ENCODE measurements around the gene CHRNB4. TPM values are rescaled to one million over a fixed set of nuclear protein-coding genes. Genes with fewer than 3 reads are reported as not detected.

CHRNB4 gene
- total and polyA plus RNA-seq, 7 donors = not detected

DNA sequence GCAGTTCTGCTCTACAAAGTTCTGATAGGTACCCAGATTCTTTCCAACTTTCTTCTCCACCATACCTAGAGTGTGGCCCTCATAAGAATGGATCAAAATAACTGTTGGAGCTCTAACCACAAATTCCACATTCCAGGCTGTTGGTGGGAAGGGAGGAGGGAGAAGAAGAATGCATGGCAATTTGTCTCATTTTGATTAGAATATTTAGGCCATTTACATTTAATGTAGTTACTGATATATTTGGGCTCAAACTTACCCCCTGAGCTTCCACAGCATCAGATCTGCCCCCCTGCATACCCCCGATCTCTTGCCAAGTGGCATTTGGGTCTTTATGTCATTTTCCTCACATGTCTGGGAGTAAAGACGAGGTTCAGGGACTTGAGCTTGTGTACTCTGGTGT, 7.7 kb downstream of the CHRNB4 start:
- Histone ChIP-seq H3K27me3 (ENCODE audit: insufficient read depth in 3 of 3, low read length in 2 of 3) (peaks cover 0 to 13% (median 4%) of the 10 kb centered on the region in 3 donors), H3K4me1 (no peaks in the 10 kb centered on the region), H3K9me3 (peaks cover 6% of the 10 kb centered on the region), H3K4me3 (no peak overlapping the region), H3K27ac (no peak overlapping the region), H3K36me3 (ENCODE audit: insufficient read depth in 1 of 2, low read depth in 1 of 2) (no peaks in the 10 kb centered on the region)
- ATAC-seq = no peak
- no peak for DNase-seq
- intact Hi-C loops (cut with DNase I) = no loop called here
- 94 to 100% (median 96%) methylated on average over 2 of the region's 2 CpGs for WGBS, 3 donors
- TF ChIP-seq, protein P1, sequence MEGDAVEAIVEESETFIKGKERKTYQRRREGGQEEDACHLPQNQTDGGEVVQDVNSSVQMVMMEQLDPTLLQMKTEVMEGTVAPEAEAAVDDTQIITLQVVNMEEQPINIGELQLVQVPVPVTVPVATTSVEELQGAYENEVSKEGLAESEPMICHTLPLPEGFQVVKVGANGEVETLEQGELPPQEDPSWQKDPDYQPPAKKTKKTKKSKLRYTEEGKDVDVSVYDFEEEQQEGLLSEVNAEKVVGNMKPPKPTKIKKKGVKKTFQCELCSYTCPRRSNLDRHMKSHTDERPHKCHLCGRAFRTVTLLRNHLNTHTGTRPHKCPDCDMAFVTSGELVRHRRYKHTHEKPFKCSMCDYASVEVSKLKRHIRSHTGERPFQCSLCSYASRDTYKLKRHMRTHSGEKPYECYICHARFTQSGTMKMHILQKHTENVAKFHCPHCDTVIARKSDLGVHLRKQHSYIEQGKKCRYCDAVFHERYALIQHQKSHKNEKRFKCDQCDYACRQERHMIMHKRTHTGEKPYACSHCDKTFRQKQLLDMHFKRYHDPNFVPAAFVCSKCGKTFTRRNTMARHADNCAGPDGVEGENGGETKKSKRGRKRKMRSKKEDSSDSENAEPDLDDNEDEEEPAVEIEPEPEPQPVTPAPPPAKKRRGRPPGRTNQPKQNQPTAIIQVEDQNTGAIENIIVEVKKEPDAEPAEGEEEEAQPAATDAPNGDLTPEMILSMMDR (IDR thresholded peaks at IDR 0.05) = no peak

DNA sequence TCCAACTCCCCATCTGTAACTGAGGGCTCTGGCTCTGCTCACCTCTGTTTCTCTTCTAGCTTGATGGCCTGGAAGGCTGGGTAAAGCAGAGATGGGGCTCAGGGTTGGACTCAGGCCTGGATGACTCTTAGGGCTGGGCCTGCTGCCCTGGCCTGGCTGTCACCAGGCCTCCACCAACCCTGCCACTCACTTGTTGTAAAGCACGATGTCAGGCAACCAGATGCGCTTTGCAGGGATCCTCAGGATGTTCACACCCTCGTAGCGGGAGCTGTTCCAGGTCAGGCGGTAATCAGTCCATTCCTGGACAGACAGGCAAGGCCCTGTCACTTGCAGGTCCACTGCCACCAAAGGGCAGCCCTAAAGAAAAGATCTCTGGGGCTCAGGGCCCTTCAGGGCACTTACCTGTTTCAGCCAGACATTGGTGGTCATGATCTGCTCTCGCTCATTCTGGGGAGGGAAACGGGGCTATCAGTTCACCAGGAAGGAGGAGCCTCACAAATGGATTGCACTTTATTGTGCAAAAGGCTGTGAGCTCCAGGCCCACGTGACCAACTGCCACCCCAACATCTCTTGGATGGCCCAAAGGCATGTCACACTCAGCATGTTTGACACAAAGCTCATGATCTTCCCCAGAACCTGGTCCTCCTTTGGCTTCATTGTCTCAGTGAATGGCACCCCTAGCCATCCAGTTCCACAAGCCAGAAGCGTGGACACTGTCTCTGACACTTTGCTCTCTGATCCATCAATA, 9.9 kb downstream of the CHRNB4 start:
- Histone ChIP-seq H3K4me3 (no peak overlapping the region), H3K27me3 (ENCODE audit: insufficient read depth in 3 of 3, low read length in 2 of 3) (peaks cover 0 to 20% (median 0%) of the 10 kb centered on the region in 3 donors), H3K36me3 (ENCODE audit: insufficient read depth in 1 of 2, low read depth in 1 of 2) (no peaks in the 10 kb centered on the region), H3K9me3 (peaks cover 6% of the 10 kb centered on the region), H3K4me1 (no peaks in the 10 kb centered on the region), H3K27ac (no peak overlapping the region)
- ATAC-seq = peak in 3 of 4 donors; percentile 43 to 84 (median 71)
- TF ChIP-seq, protein P1 (IDR thresholded peaks at IDR 0.05) = no peak
- DNase-seq = no peak
- intact Hi-C loops (cut with DNase I) = no loop called here
- WGBS, 3 donors = 63 to 69% (median 66%) methylated on average over 9 of the region's 9 CpGs

DNA sequence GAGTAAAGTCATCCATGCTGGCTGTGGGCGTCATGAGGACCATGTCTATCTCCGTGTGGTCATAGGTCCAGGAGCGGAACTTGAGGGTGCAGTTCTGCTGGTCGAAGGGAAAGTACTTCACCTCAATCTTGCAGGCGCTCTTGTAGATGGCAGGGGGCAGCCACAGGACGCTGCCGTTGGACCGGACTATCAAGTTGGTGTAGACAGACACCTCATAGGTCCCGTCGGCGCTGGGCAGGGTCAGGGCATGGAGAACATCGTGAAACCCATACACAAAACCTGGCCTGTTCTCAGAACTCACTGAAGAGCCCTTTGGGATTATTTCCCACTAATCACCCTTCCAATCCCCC, 11.3 kb downstream of the CHRNB4 start:
- ATAC-seq (no peak), DNase-seq (no peak)
- H3K27me3 ChIP-seq (ENCODE audit: insufficient read depth in 3 of 3, low read length in 2 of 3) = peaks cover 0 to 20% (median 0%) of the 10 kb centered on the region in 3 donors
- no peaks in the 10 kb centered on the region for H3K4me1 ChIP-seq
- no peak overlapping the region for H3K27ac ChIP-seq
- WGBS, 3 donors = 86 to 93% (median 90%) methylated on average over 12 of the region's 12 CpGs
- peaks cover 6% of the 10 kb centered on the region for H3K9me3 ChIP-seq
- TF ChIP-seq, protein P1 (IDR thresholded peaks at IDR 0.05) = no peak
- H3K36me3 ChIP-seq (ENCODE audit: insufficient read depth in 1 of 2, low read depth in 1 of 2) = no peaks in the 10 kb centered on the region
- H3K4me3 ChIP-seq = no peak overlapping the region
- intact Hi-C loops (cut with DNase I) = no loop called here

DNA sequence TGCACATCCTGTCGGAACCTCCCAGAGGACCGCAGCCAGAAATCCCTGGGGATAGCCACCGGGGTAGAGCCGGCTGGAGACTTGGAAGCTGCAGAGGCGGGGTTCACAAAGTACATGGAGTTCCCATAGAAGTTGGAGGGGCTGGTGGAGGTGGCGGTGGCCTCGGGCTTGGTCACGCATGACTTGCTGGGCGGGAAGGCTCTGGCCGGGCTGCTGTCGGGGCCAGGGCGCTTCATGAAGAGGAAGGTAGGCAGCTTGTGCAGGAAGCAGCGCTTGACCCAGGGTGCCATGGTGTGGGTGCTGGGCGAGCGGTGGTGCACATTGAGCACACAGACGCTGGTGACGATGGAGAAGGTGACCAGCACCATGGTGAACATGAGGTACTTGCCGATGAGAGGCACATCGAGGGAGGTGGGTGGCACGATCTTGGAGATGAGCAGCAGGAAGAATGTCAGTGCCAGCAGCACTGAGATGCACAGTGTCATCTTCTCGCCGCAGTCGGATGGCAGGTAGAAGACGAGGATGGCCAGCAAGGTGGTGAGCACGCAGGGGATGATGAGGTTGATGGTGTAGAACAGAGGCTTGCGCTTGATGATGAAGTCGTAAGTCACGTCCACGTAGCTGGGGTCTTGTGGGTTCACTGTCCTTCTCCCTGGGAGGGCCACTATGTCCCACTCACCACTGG, 11.8 kb downstream of the CHRNB4 start:
- TF ChIP-seq, protein P1 (IDR thresholded peaks at IDR 0.05) = no peak
- Histone ChIP-seq H3K27me3 (ENCODE audit: insufficient read depth in 3 of 3, low read length in 2 of 3) (peaks cover 0 to 21% (median 2%) of the 10 kb centered on the region in 3 donors), H3K36me3 (ENCODE audit: insufficient read depth in 1 of 2, low read depth in 1 of 2) (no peaks in the 10 kb centered on the region), H3K4me3 (no peak overlapping the region), H3K4me1 (no peaks in the 10 kb centered on the region), H3K9me3 (peaks cover 6% of the 10 kb centered on the region), H3K27ac (no peak overlapping the region)
- intact Hi-C loops (cut with DNase I) = no loop called here
- no peak for DNase-seq
- ATAC-seq = no peak
- 84 to 86% (median 85%) methylated on average over 29 of the region's 29 CpGs for WGBS, 3 donors
